HT1080 (cell line): ENCODE results near the gene ZNF747. TPM values are rescaled to one million over a fixed set of nuclear protein-coding genes. Genes with fewer than 3 reads are reported as not detected.
"Not testable (repeated sequence)": the region's sequence is repeated elsewhere in the genome, so short reads cannot be mapped to it uniquely, and the experiment has no call there.

Experiments used
- DNase-seq: peaks from one replicate; pipeline ENCODE4 v3.0.0-alpha.2; 2015; ENCODE audit warnings: low read depth
- total RNA-seq: library from RNA; depleted of rRNA; stranded (reverse); fragments of >200 nt; shearing (Covaris generic); gene quantifications from 2 replicates; pipeline ENCODE4 v1.2.3, GENCODE V29; 2014

Gene ZNF747
- total RNA-seq, 1 experiment from 2014 or later, result 7.3 TPM

DNA sequence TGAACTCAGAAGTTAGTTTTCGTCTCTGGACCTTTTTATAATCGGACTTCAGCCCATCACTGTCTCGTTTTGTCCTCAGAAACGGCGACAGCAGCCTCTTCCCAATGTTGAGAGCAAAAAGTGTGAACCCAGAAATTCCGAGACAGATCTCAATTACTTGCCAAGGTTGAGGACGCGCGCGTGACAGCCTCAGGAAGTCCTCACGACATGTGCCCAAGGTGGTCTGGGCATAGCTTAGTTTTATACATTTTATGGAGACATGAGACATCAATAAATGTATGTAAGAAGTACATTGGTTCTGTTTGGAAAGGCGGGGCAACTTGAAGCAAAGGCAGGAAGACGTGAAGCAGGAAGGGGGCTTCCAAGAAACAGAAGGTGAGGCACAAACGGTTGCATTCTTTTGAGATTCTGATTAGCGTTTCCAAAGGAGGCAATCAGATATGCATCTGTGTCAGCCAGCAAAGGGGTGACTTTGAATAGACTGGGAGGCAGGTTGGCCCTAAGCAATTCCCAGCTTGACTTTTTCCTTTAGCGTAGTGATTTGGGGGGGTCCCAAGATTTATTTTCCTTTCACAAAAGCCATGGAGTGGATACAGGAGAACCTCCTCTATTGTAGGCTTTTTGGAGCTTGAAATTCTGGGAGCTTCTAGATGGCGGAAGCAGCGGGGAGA lies 583 bp upstream of the ZNF747 start:
- no peak for DNase-seq

DNA sequence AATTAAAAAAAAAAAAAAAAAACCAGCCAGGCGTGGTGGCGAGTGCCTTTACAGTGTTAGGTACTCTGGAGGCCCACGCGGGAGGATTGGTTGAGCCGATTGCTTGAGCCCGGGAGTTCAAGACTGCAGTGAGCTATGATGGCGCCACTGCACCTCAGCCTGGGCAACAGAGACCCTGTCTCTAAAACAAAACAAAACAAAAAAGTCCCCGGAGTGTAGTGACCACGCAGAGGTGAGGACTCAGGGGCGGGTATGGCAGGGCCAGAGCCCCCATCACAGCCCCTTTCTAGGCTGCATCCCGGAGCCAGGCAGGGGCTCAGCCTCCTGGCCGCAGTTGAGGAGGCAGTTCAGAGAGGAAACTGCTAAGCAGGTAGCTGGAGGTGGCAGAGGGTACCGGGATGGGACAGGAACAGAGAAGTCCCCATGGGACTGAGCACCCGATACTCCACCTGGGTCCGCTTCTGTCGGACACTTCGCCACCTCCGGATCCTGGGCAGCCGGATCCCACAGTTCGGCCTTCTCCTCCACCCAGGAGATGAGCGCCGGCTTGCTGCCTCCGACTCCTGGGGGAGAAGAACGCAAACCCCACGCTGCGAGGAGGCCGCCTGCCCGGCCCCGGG lies 800 bp downstream of the ZNF747 start:
- peak; percentile 11 for DNase-seq

- DNase-seq, result no peak
Observed at GRCh38 chr16:30533146-30533522, 1.5 kb downstream of the ZNF747 start.

GRCh38 chr16:30532285-30533145 lies 2.1 kb downstream of the ZNF747 start:
- no peak for DNase-seq

DNA sequence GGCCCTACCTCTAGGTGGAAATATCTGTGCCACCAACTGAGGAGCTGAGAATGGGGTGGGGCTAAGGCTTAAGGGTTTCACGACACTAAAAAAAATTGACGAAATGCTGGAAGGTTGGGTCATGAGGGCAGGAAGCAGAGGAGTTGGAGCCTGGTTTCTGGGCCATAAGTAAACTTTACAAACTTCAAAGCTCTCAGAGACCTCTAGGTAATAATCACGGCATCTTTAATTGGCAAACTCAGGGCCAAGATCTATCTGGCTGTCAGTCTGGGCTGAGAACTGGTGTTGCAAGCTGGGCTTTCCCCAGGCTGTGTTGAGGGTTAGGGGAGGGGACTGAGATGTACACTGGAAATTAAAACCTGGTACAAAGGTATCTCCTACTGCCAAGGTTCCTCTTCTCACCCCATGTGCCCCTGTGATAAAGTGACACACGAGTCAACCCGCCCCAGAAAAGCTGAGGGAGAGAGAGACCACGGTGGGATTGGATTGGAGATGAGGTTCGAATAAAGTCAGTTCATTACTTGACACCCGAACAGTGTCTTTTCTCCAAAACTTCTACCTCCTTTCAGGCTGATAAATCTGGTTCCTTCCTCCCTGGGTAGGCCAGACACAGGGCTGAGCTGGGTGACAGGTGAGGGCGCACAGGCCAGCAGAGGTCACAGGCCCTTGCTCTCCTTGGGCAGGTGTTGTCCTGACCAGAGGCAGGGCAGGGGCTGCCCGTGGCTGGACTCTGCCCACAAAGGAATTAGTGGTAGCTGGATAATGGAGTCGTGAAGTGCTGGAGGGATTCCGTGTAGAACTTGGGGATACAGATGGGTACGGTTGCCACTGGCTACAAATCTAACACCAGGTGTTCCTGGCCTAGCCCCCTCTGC lies 4.3 kb downstream of the ZNF747 start:
- no peak for DNase-seq

DNA sequence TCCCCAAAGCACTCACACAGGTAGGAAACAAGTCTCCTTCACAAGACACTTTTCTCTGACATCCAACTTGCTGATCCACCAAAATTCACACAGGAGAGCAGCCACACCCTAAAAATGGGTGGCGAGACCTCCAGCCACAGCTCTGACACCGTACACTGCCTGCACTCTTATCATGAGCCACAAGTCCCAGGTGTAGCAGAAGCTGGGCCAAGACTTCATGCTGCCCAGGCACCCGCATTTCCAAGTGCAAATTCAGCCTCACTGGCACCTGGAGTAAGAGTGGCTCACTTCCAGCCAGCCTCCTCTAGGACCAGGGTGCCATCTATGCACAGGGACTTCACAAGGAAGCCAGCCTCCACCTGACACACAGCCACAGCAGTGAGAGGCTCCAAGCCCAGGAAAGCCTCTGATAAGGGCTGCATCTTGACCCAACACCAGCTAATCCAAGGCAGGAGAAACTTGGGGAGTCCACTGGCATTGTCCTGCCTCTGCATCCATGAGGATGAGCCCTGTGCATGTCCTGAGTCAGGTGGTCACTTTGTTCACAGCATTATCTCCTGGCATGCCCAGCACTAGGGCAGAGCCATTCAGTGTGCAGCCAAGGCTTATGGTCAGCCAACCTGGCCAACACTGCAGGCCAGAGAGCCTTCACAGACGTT lies 5.7 kb downstream of the ZNF747 start:
- DNase-seq, result no peak

- no peak for DNase-seq
Observed at GRCh38 chr16:30527635-30528178, 7.0 kb downstream of the ZNF747 start.

DNA sequence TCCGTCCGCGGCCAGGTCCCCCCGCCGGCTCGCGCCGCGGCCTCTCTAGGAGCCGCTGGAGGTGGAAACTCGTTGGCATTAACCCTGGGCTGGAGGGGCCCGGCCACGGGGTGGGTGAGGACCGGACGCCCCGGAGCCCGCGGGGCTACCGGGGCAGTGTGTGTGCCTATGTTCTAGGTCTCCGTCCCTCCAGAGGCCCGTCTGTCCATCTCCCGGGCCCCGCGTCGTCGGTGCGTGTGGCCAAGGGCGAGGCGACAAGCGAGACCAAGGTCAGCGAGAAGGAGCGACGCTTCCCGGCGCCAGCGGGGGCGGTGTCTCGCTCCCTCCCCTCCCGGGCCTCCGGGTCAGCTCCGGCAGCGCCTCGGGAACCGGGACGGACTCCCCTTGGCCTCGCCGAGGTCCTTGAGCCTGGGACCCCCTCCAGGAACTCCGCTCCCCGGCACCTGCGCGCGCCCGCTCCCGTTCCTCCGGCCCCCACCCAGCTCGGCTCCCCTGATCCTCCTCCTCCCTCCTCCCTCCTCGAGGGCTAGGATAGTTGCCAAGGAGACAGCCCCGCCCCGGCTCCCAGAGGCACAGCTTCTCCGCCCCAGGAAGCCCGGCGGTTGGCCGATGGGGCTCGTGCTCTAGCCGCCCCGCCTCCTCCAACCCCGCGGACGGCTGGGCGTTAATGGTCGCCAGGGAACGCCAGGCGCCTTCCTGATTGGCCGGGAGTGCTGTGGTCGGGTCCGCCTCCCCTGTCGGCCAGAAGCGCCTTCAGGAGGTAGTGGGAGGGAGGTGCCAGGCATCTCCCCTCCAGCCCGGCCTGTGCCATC lies 7.6 kb downstream of the ZNF747 start:
- peak; percentile 98 for DNase-seq

DNA sequence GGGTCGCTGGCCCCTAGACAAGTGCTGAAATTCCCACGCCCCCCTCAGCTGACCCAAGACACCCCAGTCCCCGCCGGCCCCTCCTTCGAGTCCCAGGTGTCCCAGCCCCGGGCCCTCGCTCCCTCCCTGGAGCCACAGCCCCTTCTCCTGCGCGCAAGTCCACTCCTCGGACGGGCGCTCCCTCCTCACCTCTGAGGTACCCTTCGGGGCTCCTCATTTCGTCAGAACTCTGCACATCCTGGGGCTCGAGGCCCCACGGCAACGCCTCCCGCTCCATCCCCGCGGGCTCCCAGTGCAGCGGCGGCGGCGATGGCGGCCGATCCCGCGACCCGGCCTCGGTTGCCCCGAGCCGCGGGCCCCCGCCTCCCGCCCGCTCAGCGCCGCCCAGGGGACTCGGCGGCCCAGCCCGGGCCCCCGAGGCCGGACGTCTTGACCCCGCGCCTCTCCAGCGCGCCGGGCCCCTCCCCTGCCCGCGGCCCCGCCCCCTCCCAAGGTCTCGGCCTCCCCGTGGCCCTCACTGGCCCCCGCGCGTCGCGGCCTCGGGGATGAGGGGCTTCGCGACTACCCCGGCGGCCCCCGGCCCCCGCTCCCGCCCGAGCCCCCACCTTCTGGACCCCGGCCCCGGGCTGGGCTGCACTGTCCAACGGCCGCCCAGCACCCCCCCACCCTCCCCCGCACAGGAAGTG lies 8.4 kb downstream of the ZNF747 start, which contains the start of gene ZNF768:
Gene ZNF768, minus strand, starts transcription at position 430 of the 686 bp plus-strand sequence. Its CDS starts 153 bp downstream, at position 277.
- DNase-seq, result peak; percentile 17

DNA sequence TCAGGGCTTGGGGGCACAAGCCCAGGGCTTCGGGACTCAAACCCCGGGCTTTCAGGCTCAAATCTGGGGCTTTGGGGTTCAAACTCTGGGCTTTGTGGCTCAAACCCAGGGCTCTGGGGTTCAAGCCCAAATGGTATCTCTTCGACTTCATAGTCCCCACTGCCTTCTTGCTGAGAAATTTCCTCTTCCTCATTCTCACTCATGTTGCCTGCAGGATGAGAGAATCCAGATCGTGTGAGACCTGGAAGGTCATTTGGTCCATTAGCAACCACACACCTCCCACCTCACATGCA lies 8.9 kb downstream of the ZNF747 start:
- DNase-seq, result no peak

- no peak for DNase-seq
Observed at GRCh38 chr16:30524575-30525568, 9.8 kb downstream of the ZNF747 start.

GRCh38 chr16:30523768-30524574 lies 10.7 kb downstream of the ZNF747 start:
- DNase-seq, result no peak

DNA sequence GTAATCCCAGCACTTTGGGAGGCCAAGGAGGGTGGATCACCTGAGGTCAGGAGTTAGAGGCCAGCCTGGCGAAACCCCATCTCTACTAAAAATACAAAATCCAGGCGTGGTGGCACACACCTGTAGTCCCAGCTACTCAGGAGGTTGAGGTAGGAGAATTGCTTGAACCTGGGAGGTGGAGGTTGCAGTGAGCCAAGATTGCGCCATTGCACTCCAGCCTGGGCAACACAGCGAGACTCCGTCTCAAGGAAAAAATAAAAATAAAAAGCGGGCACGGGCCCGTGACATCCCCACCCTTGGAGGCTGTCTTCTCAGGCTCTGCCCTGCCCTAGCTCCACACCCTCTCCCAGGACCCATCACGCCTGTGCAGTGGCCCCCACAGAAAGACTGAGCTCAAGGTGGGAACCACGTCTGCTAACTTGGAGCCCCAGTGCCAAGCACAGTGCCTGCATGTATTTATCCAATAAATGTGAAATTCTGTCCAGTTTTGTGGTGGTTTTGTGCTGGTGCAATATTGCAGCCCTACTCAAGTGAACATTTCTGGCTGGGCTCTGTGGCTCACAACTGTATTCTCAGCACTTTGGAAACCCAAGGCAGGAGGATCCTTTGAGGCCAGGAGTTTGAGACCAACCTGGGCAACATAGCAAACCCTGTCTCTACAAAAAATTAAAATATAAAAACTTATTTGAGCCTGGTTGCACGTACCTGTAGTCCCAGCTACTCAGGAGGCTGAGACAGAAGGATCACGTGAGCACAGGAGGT lies 11.8 kb downstream of the ZNF747 start:
- not testable (repeated sequence) for DNase-seq

DNA sequence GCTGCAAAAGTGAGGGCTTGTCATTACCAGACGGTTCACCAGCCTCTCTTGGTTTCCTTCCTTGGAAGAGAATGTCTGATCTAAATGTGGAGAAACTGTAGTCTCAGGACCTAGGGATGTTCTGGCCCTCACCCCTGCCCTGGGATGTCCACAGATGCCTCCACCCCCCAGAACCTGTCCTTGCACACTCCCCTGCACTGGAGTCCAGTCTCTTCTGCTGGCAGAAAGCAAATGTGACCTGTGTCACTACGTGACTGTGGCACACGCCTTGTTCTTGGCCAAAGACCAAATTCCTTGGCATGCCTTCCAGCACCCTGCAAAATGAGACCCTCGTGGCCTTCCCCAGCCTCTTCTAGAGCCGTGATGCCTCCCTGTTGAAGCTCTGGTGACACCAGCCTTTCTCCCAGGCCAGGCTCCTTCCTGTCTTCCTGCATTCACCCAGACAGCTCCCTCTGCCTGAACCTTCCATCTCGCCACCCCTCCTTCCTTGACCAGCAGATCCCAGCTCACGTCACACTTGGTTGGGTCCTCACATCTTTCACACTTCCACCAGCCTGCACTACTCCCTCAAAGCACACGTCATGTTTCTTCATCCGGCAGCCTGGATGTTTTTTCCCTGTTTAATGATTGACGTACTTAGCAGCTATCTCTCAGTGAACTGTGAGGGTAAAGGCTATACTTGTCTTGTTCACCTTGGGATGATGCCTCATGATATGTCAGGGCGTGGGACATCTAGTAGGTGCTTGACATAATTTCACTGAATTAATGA lies 12.6 kb downstream of the ZNF747 start:
- DNase-seq, result no peak

DNA sequence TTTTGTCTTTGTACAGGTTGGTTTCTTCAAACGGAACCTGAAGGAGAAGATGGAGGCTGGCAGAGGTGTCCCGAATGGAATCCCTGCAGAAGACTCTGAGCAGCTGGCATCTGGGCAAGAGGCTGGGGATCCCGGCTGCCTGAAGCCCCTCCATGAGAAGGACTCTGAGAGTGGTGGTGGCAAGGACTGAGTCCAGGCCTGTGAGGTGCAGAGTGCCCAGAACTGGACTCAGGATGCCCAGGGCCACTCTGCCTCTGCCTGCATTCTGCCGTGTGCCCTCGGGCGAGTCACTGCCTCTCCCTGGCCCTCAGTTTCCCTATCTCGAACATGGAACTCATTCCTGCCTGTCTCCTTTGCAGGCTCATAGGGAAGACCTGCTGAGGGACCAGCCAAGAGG lies 13.2 kb downstream of the ZNF747 start:
- DNase-seq, result no peak
